ENCODE results near the gene SH3GL1.

The SH3GL1 gene

GRCh38 chr19:4416268-4416667 lies 15.9 kb upstream of the SH3GL1 start:
- TF ChIP-seq EZH2phosphoT487 (IDR thresholded peaks at IDR 0.05; ENCODE audit: low read length), result no peak
- no peak for TF ChIP-seq CTCF (IDR thresholded peaks at IDR 0.05; ENCODE audit: low read length)
- no peak for TF ChIP-seq EZH2 (optimal IDR thresholded peaks at IDR 0.05; ENCODE audit: low read depth, low read length)
- Histone ChIP-seq H3K79me2 (ENCODE audit: low read length) (peaks cover 81% of the 10 kb centered on the region), H3K36me3 (replicated peaks; ENCODE audit: insufficient read depth, low read length) (peaks cover 10% of the 10 kb centered on the region; the same call in 1 of the 2 replicates)

GRCh38 chr19:4415352-4415751 lies 15.0 kb upstream of the SH3GL1 start:
- H3K27me3 ChIP-seq (replicated peaks; ENCODE audit: insufficient read depth, low read length), result no peaks in the 10 kb centered on the region
- H3K4me2 ChIP-seq (ENCODE audit: low read depth, low read length), result no peak overlapping the region
- H4K20me1 ChIP-seq (ENCODE audit: insufficient read depth, low read length), result peaks cover 37% of the 10 kb centered on the region
- H3K9me2 ChIP-seq (replicated peaks; ENCODE audit: insufficient read depth, low read length), result no peaks in the 10 kb centered on the region
- H3F3A ChIP-seq (ENCODE audit: insufficient read depth, low read length), result no peaks in the 10 kb centered on the region
- peaks cover 81% of the 10 kb centered on the region for H3K79me2 ChIP-seq (ENCODE audit: low read length)
- H3K4me3 ChIP-seq (ENCODE audit: low read length), result no peak overlapping the region
- H3K4me1 ChIP-seq (ENCODE audit: low read length), result no peaks in the 10 kb centered on the region
- H3K36me3 ChIP-seq (replicated peaks; ENCODE audit: insufficient read depth, low read length), result peaks cover 12% of the 10 kb centered on the region
- no peak for DNase-seq
- H3K27ac ChIP-seq (ENCODE audit: low read length), result no peak overlapping the region
- no peaks in the 10 kb centered on the region for H3K9me3 ChIP-seq (replicated peaks; ENCODE audit: insufficient read depth, low read length)
- no peak for TF ChIP-seq EZH2phosphoT487 (IDR thresholded peaks at IDR 0.05; ENCODE audit: low read length)
- no peak for TF ChIP-seq EZH2 (optimal IDR thresholded peaks at IDR 0.05; ENCODE audit: low read depth, low read length)
- TF ChIP-seq CTCF (IDR thresholded peaks at IDR 0.05; ENCODE audit: low read length), result no peak
- no peak overlapping the region for H2AFZ ChIP-seq (ENCODE audit: low read length)
- no peak overlapping the region for H3K9ac ChIP-seq (ENCODE audit: low read length)

More at GRCh38 chr19:4416268-4416667, 15.9 kb upstream of the SH3GL1 start:
- H3K9ac ChIP-seq (ENCODE audit: low read length), result no peak overlapping the region
- H3K4me2 ChIP-seq (ENCODE audit: low read depth, low read length), result no peak overlapping the region
- H2AFZ ChIP-seq (ENCODE audit: low read length), result no peak overlapping the region
- H3K9me2 ChIP-seq (replicated peaks; ENCODE audit: insufficient read depth, low read length), result no peaks in the 10 kb centered on the region
- H3K4me1 ChIP-seq (ENCODE audit: low read length), result no peaks in the 10 kb centered on the region
- H3K4me3 ChIP-seq (ENCODE audit: low read length), result no peak overlapping the region
- no peaks in the 10 kb centered on the region for H3K9me3 ChIP-seq (replicated peaks; ENCODE audit: insufficient read depth, low read length)
- H3F3A ChIP-seq (ENCODE audit: insufficient read depth, low read length), result no peaks in the 10 kb centered on the region
- H3K27ac ChIP-seq (ENCODE audit: low read length), result no peak overlapping the region
- peaks cover 36% of the 10 kb centered on the region for H4K20me1 ChIP-seq (ENCODE audit: insufficient read depth, low read length)
- no peak for DNase-seq
- no peaks in the 10 kb centered on the region for H3K27me3 ChIP-seq (replicated peaks; ENCODE audit: insufficient read depth, low read length)

GRCh38 chr19:4414800-4415321 lies 14.5 kb upstream of the SH3GL1 start:
- Histone ChIP-seq H3K4me3 (ENCODE audit: low read length) (no peak overlapping the region), H3K4me2 (ENCODE audit: low read depth, low read length) (no peak overlapping the region), H3K9me2 (replicated peaks; ENCODE audit: insufficient read depth, low read length) (no peaks in the 10 kb centered on the region), H3K9ac (ENCODE audit: low read length) (no peak overlapping the region), H2AFZ (ENCODE audit: low read length) (no peak overlapping the region), H3K79me2 (ENCODE audit: low read length) (peaks cover 82% of the 10 kb centered on the region), H3K9me3 (replicated peaks; ENCODE audit: insufficient read depth, low read length) (no peaks in the 10 kb centered on the region), H4K20me1 (ENCODE audit: insufficient read depth, low read length) (peaks cover 36% of the 10 kb centered on the region), H3K27me3 (replicated peaks; ENCODE audit: insufficient read depth, low read length) (no peaks in the 10 kb centered on the region), H3F3A (ENCODE audit: insufficient read depth, low read length) (no peaks in the 10 kb centered on the region), H3K36me3 (replicated peaks; ENCODE audit: insufficient read depth, low read length) (peaks cover 12% of the 10 kb centered on the region), H3K4me1 (ENCODE audit: low read length) (no peaks in the 10 kb centered on the region), H3K27ac (ENCODE audit: low read length) (no peak overlapping the region)
- TF ChIP-seq EZH2phosphoT487 (IDR thresholded peaks at IDR 0.05; ENCODE audit: low read length) (no peak), EZH2 (optimal IDR thresholded peaks at IDR 0.05; ENCODE audit: low read depth, low read length) (no peak), CTCF (IDR thresholded peaks at IDR 0.05; ENCODE audit: low read length) (no peak)
- DNase-seq, result no peak
